H1 (cell line): Measurements from ENCODE around the gene GBE1. TPM values are rescaled to one million over a fixed set of nuclear protein-coding genes. Genes with fewer than 3 reads are reported as not detected.

Source experiments
- CTCF ChIA-PET: fragments of 300-600 bp; sonication (Branson Sonifier 250); formaldehyde crosslinking; loops from one replicate; lab custom pipeline; 2021; ENCODE audit not compliant: partially characterized antibody; lab: Charles Lee
- POLR2A ChIA-PET: fragments of 300-600 bp; sonication (Branson Sonifier 250); formaldehyde crosslinking; loops from one replicate; lab custom pipeline; 2021; ENCODE audit warnings: inconsistent platforms; ENCODE audit not compliant: partially characterized antibody; lab: Charles Lee
- DNase-seq, 2 experiments: peaks; one replicate each; pipeline versions ENCODE4 v3.0.0 to v3.0.0-alpha.2; 2010 to 2022; ENCODE audit warnings: low spot score in 2 of 2, low read depth in 1 of 2, mixed read lengths in 1 of 2
- FAIRE-seq: peaks from 2 replicates; lab custom pipeline; 2011; peaks lifted over from hg19 to GRCh38; lab: Jason Lieb, UNC
- H2AFZ ChIP-seq: 2 replicates; pipeline ENCODE4 v1.8.1; 2012; ENCODE audit warnings: low read length, inconsistent platforms
- H2AK5ac ChIP-seq: 2 replicates; pipeline ENCODE4 v1.6.1; 2013; ENCODE audit warnings: low read depth, low read length
- H2BK120ac ChIP-seq: replicated peaks from 2 replicates; pipeline ENCODE3; 2013; ENCODE audit warnings: low read depth, low read length, inconsistent platforms
- H2BK12ac ChIP-seq: 2 replicates; pipeline ENCODE4 v1.6.1; 2013; ENCODE audit warnings: low read depth, low read length
- H2BK15ac ChIP-seq: 2 replicates; pipeline ENCODE4 v1.6.1; 2013; ENCODE audit warnings: low read length
- H2BK20ac ChIP-seq: 2 replicates; pipeline ENCODE4 v1.6.1; 2013; ENCODE audit warnings: low read length
- H2BK5ac ChIP-seq: 2 replicates; pipeline ENCODE4 v1.6.1; 2013; ENCODE audit warnings: low read depth, low read length
- H3K14ac ChIP-seq: 2 replicates; pipeline ENCODE4 v1.6.1; 2013; ENCODE audit warnings: inconsistent platforms; ENCODE audit not compliant: insufficient read length
- H3K18ac ChIP-seq: 2 replicates; pipeline ENCODE4 v1.6.1; 2013; ENCODE audit warnings: low read length; ENCODE audit errors: extremely low read depth
- H3K23ac ChIP-seq: 2 replicates; pipeline ENCODE4 v1.6.1; 2013; ENCODE audit warnings: inconsistent platforms; ENCODE audit not compliant: insufficient read length
- H3K23me2 ChIP-seq: 2 replicates; pipeline ENCODE4 v1.6.1; 2013; ENCODE audit warnings: low read depth, low read length
- H3K27ac ChIP-seq: 2 replicates; pipeline ENCODE4 v1.6.1; 2011; ENCODE audit warnings: low read depth, low read length, inconsistent platforms
- H3K27me3 ChIP-seq, 4 experiments: replicated peaks in 1 of 4; 1 replicate in 1 of 4; 2 replicates in 3 of 4; pipeline versions ENCODE4 v1.6.1 to v1.8.1; 2011 to 2013; ENCODE audit warnings: low read length in 3 of 4, mild to moderate bottlenecking in 3 of 4, inconsistent platforms in 2 of 4, mixed read lengths in 2 of 4, moderate library complexity in 1 of 4; ENCODE audit not compliant: control insufficient read depth in 3 of 4, insufficient read depth in 3 of 4; ENCODE audit errors: extremely low read depth in 1 of 4
- H3K36me3 ChIP-seq, 4 experiments: 2 replicates each; pipeline versions ENCODE4 v1.6.1 to v1.8.1; 2011 to 2013; ENCODE audit warnings: mild to moderate bottlenecking in 4 of 4, low read length in 3 of 4, moderate library complexity in 2 of 4, control low read depth in 1 of 4, inconsistent platforms in 1 of 4; ENCODE audit not compliant: insufficient read depth in 4 of 4, control insufficient read depth in 2 of 4
- H3K4ac ChIP-seq: replicated peaks from 2 replicates; pipeline ENCODE3; 2013; ENCODE audit warnings: low read length, low read depth, mixed read lengths, inconsistent platforms; ENCODE audit not compliant: insufficient read length
- H3K4me1 ChIP-seq, 4 experiments: replicated peaks in 1 of 4; 1 replicate in 1 of 4; 2 replicates in 3 of 4; pipeline versions ENCODE4 v1.6.1 to v1.8.1; 2011 to 2013; ENCODE audit warnings: low read length in 3 of 4, inconsistent platforms in 2 of 4, mixed read lengths in 1 of 4; ENCODE audit not compliant: insufficient read depth in 4 of 4, control insufficient read depth in 3 of 4
- H3K4me2 ChIP-seq, 2 experiments: 2 replicates each; pipeline versions ENCODE4 v1.6.1 to v1.8.1; 2011 to 2013; ENCODE audit warnings: low read depth in 2 of 2, low read length in 2 of 2, control low read depth in 1 of 2, inconsistent platforms in 1 of 2, mild to moderate bottlenecking in 1 of 2; ENCODE audit not compliant: insufficient read depth in 1 of 2
- H3K4me3 ChIP-seq, 4 experiments: fragments of 200-600, 300-600 bp in 1 of 4; sonication (generic), shearing (Covaris generic), sonication (Bioruptor Twin) in 1 of 4; 2 replicates each; pipeline versions ENCODE4 v1.5.1 to v1.8.1; 2011 to 2016; ENCODE audit warnings: low read length in 4 of 4, low read depth in 3 of 4, control low read depth in 2 of 4, inconsistent platforms in 2 of 4, mild to moderate bottlenecking in 2 of 4, mixed read lengths in 1 of 4, moderate library complexity in 1 of 4; ENCODE audit not compliant: insufficient read depth in 2 of 4; ENCODE audit errors: extremely low read depth in 1 of 4
- H3K56ac ChIP-seq: replicated peaks from 2 replicates; pipeline ENCODE3; 2013; ENCODE audit warnings: low read depth, mild to moderate bottlenecking, mixed read lengths, low read length, inconsistent platforms; ENCODE audit not compliant: insufficient read length
- H3K79me1 ChIP-seq: 2 replicates; pipeline ENCODE4 v1.6.1; 2013; ENCODE audit warnings: low read depth, low read length, control low read depth
- H3K79me2 ChIP-seq, 2 experiments: 2 replicates each; pipeline versions ENCODE4 v1.6.1 to v1.8.1; 2012 to 2013; ENCODE audit warnings: low read length in 2 of 2, mild to moderate bottlenecking in 2 of 2, inconsistent platforms in 1 of 2; ENCODE audit not compliant: insufficient read depth in 2 of 2, control insufficient read depth in 1 of 2
- H3K9ac ChIP-seq, 4 experiments: replicated peaks in 1 of 4; 1 replicate in 1 of 4; 2 replicates in 3 of 4; pipeline versions ENCODE4 v1.6.1 to v1.8.1; 2011 to 2013; ENCODE audit warnings: low read depth in 3 of 4, low read length in 3 of 4, control low read depth in 2 of 4, mild to moderate bottlenecking in 2 of 4, moderate library complexity in 2 of 4, inconsistent platforms in 1 of 4; ENCODE audit errors: extremely low read depth in 1 of 4
- H3K9me3 ChIP-seq, 2 experiments: 2 replicates each; pipeline versions ENCODE4 v1.6.1 to v1.8.1; 2012 to 2013; ENCODE audit warnings: mild to moderate bottlenecking in 2 of 2, moderate library complexity in 2 of 2, control low read depth in 1 of 2, inconsistent platforms in 1 of 2, low read depth in 1 of 2, low read length in 1 of 2, mixed read lengths in 1 of 2; ENCODE audit not compliant: insufficient read depth in 2 of 2
- H4K20me1 ChIP-seq, 2 experiments: replicated peaks in 1 of 2; 2 replicates each; pipeline versions ENCODE3 to v1.8.1; 2011 to 2013; ENCODE audit warnings: inconsistent platforms in 2 of 2, low read length in 2 of 2, mild to moderate bottlenecking in 1 of 2; ENCODE audit not compliant: insufficient read depth in 2 of 2, control insufficient read depth in 1 of 2
- H4K5ac ChIP-seq: 2 replicates; pipeline ENCODE4 v1.6.1; 2013; ENCODE audit warnings: low read length, low read depth, mixed read lengths, inconsistent platforms; ENCODE audit not compliant: insufficient read length
- H4K8ac ChIP-seq: 2 replicates; pipeline ENCODE4 v1.8.0; 2013; ENCODE audit warnings: mild to moderate bottlenecking, moderate library complexity, low read length, inconsistent platforms; ENCODE audit not compliant: insufficient read depth; ENCODE audit errors: extremely low read depth
- H4K91ac ChIP-seq: replicated peaks from 2 replicates; pipeline ENCODE3; 2013; ENCODE audit warnings: low read length, mixed read lengths, inconsistent platforms; ENCODE audit not compliant: insufficient read length
- FOSL1 ChIP-seq: IDR thresholded peaks from 2 replicates; pipeline ENCODE4 v1.6.1; 2011; ENCODE audit warnings: mild to moderate bottlenecking, low read depth, low read length, moderate library complexity; ENCODE audit not compliant: insufficient read depth
- HDAC6 ChIP-seq: IDR thresholded peaks from one replicate; pipeline ENCODE4 v1.7.1; 2012; ENCODE audit warnings: low read depth, mild to moderate bottlenecking, inconsistent platforms, low read length, moderate library complexity
- JUND ChIP-seq: IDR thresholded peaks from 2 replicates; pipeline ENCODE4 v1.6.1; 2011; ENCODE audit warnings: mild to moderate bottlenecking, improper control_type of control experiment, low read length
- KDM4A ChIP-seq: IDR thresholded peaks from one replicate; pipeline ENCODE4 v1.7.1; 2012; ENCODE audit warnings: low read depth, mild to moderate bottlenecking, moderate library complexity, low read length, inconsistent platforms; ENCODE audit not compliant: severe bottlenecking
- POLR2A ChIP-seq, 2 experiments: IDR thresholded peaks; 1 replicate in 1 of 2; 2 replicates in 1 of 2; pipeline ENCODE4 v1.6.1; 2011; ENCODE audit warnings: low read depth in 2 of 2, low read length in 2 of 2, mild to moderate bottlenecking in 2 of 2; ENCODE audit errors: control extremely low read depth in 1 of 2
- RFX5 ChIP-seq: IDR thresholded peaks from 2 replicates; pipeline ENCODE4 v1.6.1; 2011; ENCODE audit warnings: low read depth, low read length, improper control_type of control experiment, borderline replicate concordance
- TAF7 ChIP-seq: optimal IDR thresholded peaks from 2 replicates; pipeline ENCODE3; 2011; ENCODE audit warnings: low read depth, mild to moderate bottlenecking, inconsistent platforms, low read length, moderate library complexity, borderline replicate concordance
- ZNF274 ChIP-seq: IDR thresholded peaks from 2 replicates; pipeline ENCODE4 v1.7.0; 2012; ENCODE audit warnings: low read length, borderline replicate concordance; ENCODE audit errors: extremely low read depth
- WGBS, 2 experiments: shearing (Covaris generic) in 1 of 2; methylation state at CpG; one replicate each; pipeline versions ENCODE4 v1.1.6 to v1.1.7; 2013 to 2015; ENCODE audit warnings: low lambda C conversion rate in 2 of 2, mixed read lengths in 2 of 2, inconsistent platforms in 1 of 2, low coverage in 1 of 2, missing lambda C conversion rate in 1 of 2; ENCODE audit not compliant: insufficient replicate concordance in 2 of 2, insufficient coverage in 1 of 2, insufficient read length in 1 of 2; ENCODE audit errors: extremely low coverage in 1 of 2, missing lambda C conversion rate in 1 of 2; 5-methylcytosine and 5-hydroxymethylcytosine counted together
- polyA plus RNA-seq, 7 experiments: library from polyadenylated mRNA; depleted of rRNA in 3 of 7; stranded (reverse) in 5 of 7; unstranded in 2 of 7; fragments of >200 nt in 5 of 7; fragments of 200-250 nt in 2 of 7; gene quantifications; 1 replicate in 5 of 7; 2 replicates in 1 of 7; 4 replicates in 1 of 7; pipeline versions ENCODE4 v1.2.1 to v1.2.3, GENCODE V29; 2011 to 2013; ENCODE audit warnings: missing spikeins in 2 of 7, mixed read lengths in 2 of 7
- total RNA-seq: library from RNA; stranded (reverse); fragmentation: NEBNext Ultra II Directional; extraction: Animal tissue kit (Norgen Biotek cat#: 25700); gene quantifications from 2 replicates; pipeline ENCODE4 v1.2.1, GENCODE V29; 2021
- TF ChIP-seq, protein P1 (sequence below): IDR thresholded peaks from 2 replicates; pipeline ENCODE4 v1.6.1; 2012; ENCODE audit warnings: low read length, inconsistent platforms
- TF ChIP-seq, protein P2 (sequence below): IDR thresholded peaks from 2 replicates; pipeline ENCODE4 v1.6.1; 2011; ENCODE audit warnings: low read length, improper control_type of control experiment

GBE1 gene
- total and polyA plus RNA-seq, 2 of the 8 experiments (the other 6 are each of a cell fraction or from before 2014, with no cell fraction given), result 3.3 to 7.3 TPM

DNA sequence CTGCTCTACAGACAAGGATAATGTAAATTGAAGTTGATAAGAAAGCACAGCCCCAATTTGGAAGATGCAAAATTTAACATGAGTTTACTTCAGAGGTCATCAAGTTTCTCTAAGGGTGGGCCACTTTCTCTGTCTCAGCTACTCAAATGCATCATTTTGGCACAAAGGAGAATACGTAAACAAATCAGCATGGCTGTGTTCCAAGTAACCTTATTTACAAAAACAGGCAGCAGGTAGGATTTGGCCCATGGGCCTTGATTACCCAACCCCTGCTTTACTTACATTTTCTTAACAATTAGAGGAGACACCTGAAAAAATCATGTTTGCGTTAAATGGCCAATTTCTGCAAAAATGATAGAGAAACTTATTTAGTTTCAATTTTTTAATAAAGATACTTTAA lies 181.7 kb downstream of the GBE1 start:
- DNase-seq, result no peak
- CTCF ChIA-PET, result interaction anchor here (1.1 to 1.2 kb wide), 2 partner anchors 9 to 18 kb away, joined by 3 to 4 read pairs; no protein-coding TSS in a partner anchor
- TF ChIP-seq TAF7, result no peak
- no peak for TF ChIP-seq ZNF274
- TF ChIP-seq KDM4A, result no peak
- TF ChIP-seq FOSL1, result no peak
- TF ChIP-seq, protein P1, sequence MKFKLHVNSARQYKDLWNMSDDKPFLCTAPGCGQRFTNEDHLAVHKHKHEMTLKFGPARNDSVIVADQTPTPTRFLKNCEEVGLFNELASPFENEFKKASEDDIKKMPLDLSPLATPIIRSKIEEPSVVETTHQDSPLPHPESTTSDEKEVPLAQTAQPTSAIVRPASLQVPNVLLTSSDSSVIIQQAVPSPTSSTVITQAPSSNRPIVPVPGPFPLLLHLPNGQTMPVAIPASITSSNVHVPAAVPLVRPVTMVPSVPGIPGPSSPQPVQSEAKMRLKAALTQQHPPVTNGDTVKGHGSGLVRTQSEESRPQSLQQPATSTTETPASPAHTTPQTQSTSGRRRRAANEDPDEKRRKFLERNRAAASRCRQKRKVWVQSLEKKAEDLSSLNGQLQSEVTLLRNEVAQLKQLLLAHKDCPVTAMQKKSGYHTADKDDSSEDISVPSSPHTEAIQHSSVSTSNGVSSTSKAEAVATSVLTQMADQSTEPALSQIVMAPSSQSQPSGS, result no peak
- TF ChIP-seq, protein P2, sequence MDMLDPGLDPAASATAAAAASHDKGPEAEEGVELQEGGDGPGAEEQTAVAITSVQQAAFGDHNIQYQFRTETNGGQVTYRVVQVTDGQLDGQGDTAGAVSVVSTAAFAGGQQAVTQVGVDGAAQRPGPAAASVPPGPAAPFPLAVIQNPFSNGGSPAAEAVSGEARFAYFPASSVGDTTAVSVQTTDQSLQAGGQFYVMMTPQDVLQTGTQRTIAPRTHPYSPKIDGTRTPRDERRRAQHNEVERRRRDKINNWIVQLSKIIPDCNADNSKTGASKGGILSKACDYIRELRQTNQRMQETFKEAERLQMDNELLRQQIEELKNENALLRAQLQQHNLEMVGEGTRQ, result no peak
- no peak for TF ChIP-seq POLR2A (IDR thresholded peaks at IDR 0.05; ENCODE audit: control extremely low read depth in 1 of 2, low read depth in 2 of 2, low read length in 2 of 2)
- no peak for TF ChIP-seq RFX5
- TF ChIP-seq JUND, result no peak
- TF ChIP-seq HDAC6, result no peak

More for the DNA sequence above, 181.7 kb downstream of the GBE1 start:
- Histone ChIP-seq H3K4ac (no peak overlapping the region), H4K91ac (no peak overlapping the region), H3K27ac (no peak overlapping the region), H3K79me1 (no peaks in the 10 kb centered on the region), H3K36me3 (no peaks in the 10 kb centered on the region), H4K5ac (no peak overlapping the region), H3K4me3 (no peak overlapping the region), H2BK12ac (no peak overlapping the region), H3K79me2 (no peaks in the 10 kb centered on the region), H3K14ac (no peak overlapping the region), H2BK5ac (no peak overlapping the region), H2AFZ (no peak overlapping the region), H2AK5ac (no peak overlapping the region), H3K18ac (no peak overlapping the region), H2BK15ac (no peak overlapping the region), H2BK120ac (no peak overlapping the region), H3K27me3 (peaks cover 0 to 1% (median 0%) of the 10 kb centered on the region in 4 experiments; a peak in 1 of 7 replicates), H2BK20ac (no peak overlapping the region), H3K56ac (no peak overlapping the region), H3K9me3 (no peaks in the 10 kb centered on the region), H4K8ac (no peak overlapping the region), H4K20me1 (no peaks in the 10 kb centered on the region), H3K4me1 (peaks cover 0 to 4% (median 2%) of the 10 kb centered on the region in 4 experiments; a peak in 1 of 7 replicates), H3K23ac (no peak overlapping the region), H3K4me2 (no peak overlapping the region), H3K9ac (no peak overlapping the region), H3K23me2 (no peaks in the 10 kb centered on the region)
- FAIRE-seq, result no peak
- 80% methylated on average over 2 of the region's 2 CpGs; no CpG with 5 or more reads in 1 of the 2 experiments for WGBS, 2 experiments
- POLR2A ChIA-PET, result interaction anchor here (0.6 kb wide), 1 partner anchor 25 kb away, joined by 3 read pairs; no protein-coding TSS in a partner anchor
